Hepatocyte (in vitro differentiated cells): Measurements from ENCODE around the gene MIA. TPM values are rescaled to one million over a fixed set of nuclear protein-coding genes. Genes with fewer than 3 reads are reported as not detected.
A peak's percentile ranks its signal among the peaks of the same experiment; 100 is the strongest.

ENCODE experiments used
- DNase-seq: peaks from one replicate; pipeline ENCODE4 v3.0.0-alpha.2; 2016; ENCODE audit warnings: low spot score
- H2AFZ ChIP-seq: fragments of 200-600 bp; sonication (generic); 2 replicates; pipeline ENCODE4 v1.6.0; 2016; ENCODE audit warnings: antibody characterized with exemption, mild to moderate bottlenecking
- H3K27ac ChIP-seq: fragments of 200-600 bp; sonication (generic); 2 replicates; pipeline ENCODE4 v1.5.1; 2016; ENCODE audit warnings: mild to moderate bottlenecking
- H3K27me3 ChIP-seq: fragments of 200-600 bp; sonication (generic); 2 replicates; pipeline ENCODE4 v1.6.1; 2016
- H3K36me3 ChIP-seq: fragments of 200-600 bp; sonication (generic); replicated peaks from 2 replicates; pipeline ENCODE4 v1.5.1; 2016; ENCODE audit warnings: low read depth; ENCODE audit not compliant: insufficient read depth
- H3K4me1 ChIP-seq: fragments of 200-600 bp; sonication (generic); 2 replicates; pipeline ENCODE4 v1.5.1; 2016; ENCODE audit warnings: mild to moderate bottlenecking, moderate library complexity; ENCODE audit not compliant: insufficient read depth
- H3K4me2 ChIP-seq: fragments of 200-600 bp; sonication (generic); 2 replicates; pipeline ENCODE4 v1.6.0; 2016
- H3K4me3 ChIP-seq: fragments of 200-600 bp; sonication (generic); 2 replicates; pipeline ENCODE4 v1.5.1; 2016; ENCODE audit warnings: mild to moderate bottlenecking
- H3K79me2 ChIP-seq: fragments of 200-600 bp; sonication (generic); 2 replicates; pipeline ENCODE4 v1.6.0; 2017; ENCODE audit warnings: mild to moderate bottlenecking
- H3K9me2 ChIP-seq: fragments of 200-600 bp; sonication (generic); replicated peaks from 2 replicates; pipeline ENCODE4 v1.6.0; 2017; ENCODE audit warnings: mild to moderate bottlenecking; ENCODE audit not compliant: insufficient read depth
- H3K9me3 ChIP-seq: fragments of 200-600 bp; sonication (generic); 2 replicates; pipeline ENCODE4 v1.5.1; 2016; ENCODE audit warnings: low read depth, mild to moderate bottlenecking
- H4K20me1 ChIP-seq: fragments of 200-600 bp; sonication (generic); 2 replicates; pipeline ENCODE4 v1.6.0; 2016; ENCODE audit warnings: mild to moderate bottlenecking; ENCODE audit not compliant: insufficient read depth, poor library complexity, severe bottlenecking
- EZH2 ChIP-seq: fragments of 200-600 bp; sonication (generic); IDR thresholded peaks from 2 replicates; pipeline ENCODE4 v1.6.1; 2016; ENCODE audit warnings: antibody characterized with exemption, mild to moderate bottlenecking, borderline replicate concordance
- EZH2phosphoT487 ChIP-seq: fragments of 200-600 bp; sonication (generic); IDR thresholded peaks from one replicate; pipeline ENCODE4 v1.6.1; 2018; ENCODE audit warnings: antibody characterized with exemption, mild to moderate bottlenecking, low read depth, moderate library complexity; ENCODE audit not compliant: unreplicated experiment, severe bottlenecking
- WGBS: methylation state at CpG from one replicate; pipeline ENCODE4 v1.1.6; 2016; ENCODE audit warnings: low lambda C conversion rate; ENCODE audit errors: missing lambda C conversion rate; 5-methylcytosine and 5-hydroxymethylcytosine counted together
- polyA plus RNA-seq: library from polyadenylated mRNA; unstranded; fragments of >200 nt; fragmentation: Nextera tagmentation; extraction: Ambion mirVana; gene quantifications from 2 replicates; pipeline ENCODE4 v1.2.1, GENCODE V29; 2016
- total RNA-seq: library from RNA; depleted of rRNA; stranded (reverse); fragments of >200 nt; gene quantifications from 2 replicates; pipeline ENCODE4 v1.2.3, GENCODE V29; 2014
- TF ChIP-seq, protein P1 (sequence below): fragments of 200-600 bp; sonication (generic); IDR thresholded peaks from 2 replicates; pipeline ENCODE4 v1.5.1; 2016; ENCODE audit warnings: antibody characterized with exemption, mild to moderate bottlenecking; ENCODE audit not compliant: poor library complexity

The MIA gene
- total and polyA plus RNA-seq, 2 experiments from 2014 or later, result 0.86 TPM; not detected in 1

DNA sequence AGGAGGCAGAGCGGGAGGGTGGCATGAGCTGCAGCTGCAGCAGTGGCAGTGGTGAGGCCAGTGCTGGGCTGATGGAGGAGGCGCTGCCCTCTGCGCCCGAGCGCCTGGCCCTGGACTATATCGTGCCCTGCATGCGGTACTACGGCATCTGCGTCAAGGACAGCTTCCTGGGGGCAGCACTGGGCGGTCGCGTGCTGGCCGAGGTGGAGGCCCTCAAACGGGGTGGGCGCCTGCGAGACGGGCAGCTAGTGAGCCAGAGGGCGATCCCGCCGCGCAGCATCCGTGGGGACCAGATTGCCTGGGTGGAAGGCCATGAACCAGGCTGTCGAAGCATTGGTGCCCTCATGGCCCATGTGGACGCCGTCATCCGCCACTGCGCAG lies 25.7 kb downstream of the MIA start:
- H2AFZ ChIP-seq, result no peak overlapping the region
- peaks cover 60% of the 10 kb centered on the region for H4K20me1 ChIP-seq
- H3K9me3 ChIP-seq, result no peaks in the 10 kb centered on the region
- H3K4me3 ChIP-seq, result no peak overlapping the region
- 95% methylated on average over 27 of the region's 27 CpGs for WGBS
- H3K27me3 ChIP-seq, result no peaks in the 10 kb centered on the region
- no peak for DNase-seq
- no peaks in the 10 kb centered on the region for H3K36me3 ChIP-seq
- peaks cover 63% of the 10 kb centered on the region for H3K4me1 ChIP-seq
- TF ChIP-seq EZH2phosphoT487, result no peak
- TF ChIP-seq, protein P1, sequence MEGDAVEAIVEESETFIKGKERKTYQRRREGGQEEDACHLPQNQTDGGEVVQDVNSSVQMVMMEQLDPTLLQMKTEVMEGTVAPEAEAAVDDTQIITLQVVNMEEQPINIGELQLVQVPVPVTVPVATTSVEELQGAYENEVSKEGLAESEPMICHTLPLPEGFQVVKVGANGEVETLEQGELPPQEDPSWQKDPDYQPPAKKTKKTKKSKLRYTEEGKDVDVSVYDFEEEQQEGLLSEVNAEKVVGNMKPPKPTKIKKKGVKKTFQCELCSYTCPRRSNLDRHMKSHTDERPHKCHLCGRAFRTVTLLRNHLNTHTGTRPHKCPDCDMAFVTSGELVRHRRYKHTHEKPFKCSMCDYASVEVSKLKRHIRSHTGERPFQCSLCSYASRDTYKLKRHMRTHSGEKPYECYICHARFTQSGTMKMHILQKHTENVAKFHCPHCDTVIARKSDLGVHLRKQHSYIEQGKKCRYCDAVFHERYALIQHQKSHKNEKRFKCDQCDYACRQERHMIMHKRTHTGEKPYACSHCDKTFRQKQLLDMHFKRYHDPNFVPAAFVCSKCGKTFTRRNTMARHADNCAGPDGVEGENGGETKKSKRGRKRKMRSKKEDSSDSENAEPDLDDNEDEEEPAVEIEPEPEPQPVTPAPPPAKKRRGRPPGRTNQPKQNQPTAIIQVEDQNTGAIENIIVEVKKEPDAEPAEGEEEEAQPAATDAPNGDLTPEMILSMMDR, result no peak
- H3K27ac ChIP-seq, result no peak overlapping the region
- H3K9me2 ChIP-seq, result no peaks in the 10 kb centered on the region
- H3K4me2 ChIP-seq, result peak overlapping the region; percentile 98
- H3K79me2 ChIP-seq, result peaks cover 69% of the 10 kb centered on the region

DNA sequence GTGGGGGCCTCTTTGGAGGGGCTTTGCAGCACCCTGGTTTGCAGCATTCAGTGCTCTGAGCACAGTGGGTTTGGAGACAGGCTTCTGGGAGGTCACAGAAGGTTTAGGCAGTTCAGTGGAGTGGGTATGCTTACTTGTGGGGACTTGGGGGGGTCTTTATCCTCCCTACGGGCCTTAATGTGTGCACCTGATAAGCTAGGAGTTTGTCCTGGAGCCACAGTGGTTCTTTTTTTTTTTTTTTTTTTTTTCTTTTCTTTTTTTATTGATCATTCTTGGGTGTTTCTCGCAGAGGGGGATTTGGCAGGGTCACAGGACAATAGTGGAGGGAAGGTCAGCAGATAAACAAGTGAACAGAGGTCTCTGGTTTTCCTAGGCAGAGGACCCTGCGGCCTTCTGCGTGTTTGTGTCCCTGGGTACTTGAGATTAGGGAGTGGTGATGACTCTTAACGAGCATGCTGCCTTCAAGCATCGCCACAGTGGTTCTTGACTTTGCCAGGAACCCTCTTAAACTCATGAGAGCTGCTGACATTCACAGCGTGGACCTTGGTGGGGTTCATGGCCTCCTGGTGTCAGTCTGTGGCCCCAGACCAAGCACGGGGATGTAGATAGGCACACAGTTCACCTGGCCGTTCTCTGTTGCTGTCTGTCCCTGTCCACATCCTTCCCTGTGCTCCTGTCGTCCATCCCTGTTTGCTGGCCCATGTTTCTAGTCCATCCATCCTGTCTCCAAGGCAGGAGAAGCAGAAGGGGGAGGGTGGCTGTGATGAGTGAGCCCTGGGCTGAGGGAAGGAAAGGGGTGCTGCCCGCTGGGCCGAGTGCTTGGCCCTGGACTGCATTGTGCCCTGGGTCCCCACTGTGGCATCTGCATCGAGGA lies 26.3 kb downstream of the MIA start:
- peak overlapping the region; percentile 98 for H3K4me2 ChIP-seq
- no peaks in the 10 kb centered on the region for H3K9me2 ChIP-seq
- no peak overlapping the region for H3K4me3 ChIP-seq
- 67% methylated on average over 12 of the region's 13 CpGs for WGBS
- peak overlapping the region; percentile 28 for H3K27ac ChIP-seq
- no peaks in the 10 kb centered on the region for H3K36me3 ChIP-seq
- TF ChIP-seq EZH2, result no peak
- peaks cover 66% of the 10 kb centered on the region for H4K20me1 ChIP-seq
- DNase-seq, result no peak
- H3K9me3 ChIP-seq, result no peaks in the 10 kb centered on the region
- H3K4me1 ChIP-seq, result peaks cover 69% of the 10 kb centered on the region
- peaks cover 74% of the 10 kb centered on the region for H3K79me2 ChIP-seq
- H2AFZ ChIP-seq, result no peak overlapping the region
- H3K27me3 ChIP-seq, result no peaks in the 10 kb centered on the region

DNA sequence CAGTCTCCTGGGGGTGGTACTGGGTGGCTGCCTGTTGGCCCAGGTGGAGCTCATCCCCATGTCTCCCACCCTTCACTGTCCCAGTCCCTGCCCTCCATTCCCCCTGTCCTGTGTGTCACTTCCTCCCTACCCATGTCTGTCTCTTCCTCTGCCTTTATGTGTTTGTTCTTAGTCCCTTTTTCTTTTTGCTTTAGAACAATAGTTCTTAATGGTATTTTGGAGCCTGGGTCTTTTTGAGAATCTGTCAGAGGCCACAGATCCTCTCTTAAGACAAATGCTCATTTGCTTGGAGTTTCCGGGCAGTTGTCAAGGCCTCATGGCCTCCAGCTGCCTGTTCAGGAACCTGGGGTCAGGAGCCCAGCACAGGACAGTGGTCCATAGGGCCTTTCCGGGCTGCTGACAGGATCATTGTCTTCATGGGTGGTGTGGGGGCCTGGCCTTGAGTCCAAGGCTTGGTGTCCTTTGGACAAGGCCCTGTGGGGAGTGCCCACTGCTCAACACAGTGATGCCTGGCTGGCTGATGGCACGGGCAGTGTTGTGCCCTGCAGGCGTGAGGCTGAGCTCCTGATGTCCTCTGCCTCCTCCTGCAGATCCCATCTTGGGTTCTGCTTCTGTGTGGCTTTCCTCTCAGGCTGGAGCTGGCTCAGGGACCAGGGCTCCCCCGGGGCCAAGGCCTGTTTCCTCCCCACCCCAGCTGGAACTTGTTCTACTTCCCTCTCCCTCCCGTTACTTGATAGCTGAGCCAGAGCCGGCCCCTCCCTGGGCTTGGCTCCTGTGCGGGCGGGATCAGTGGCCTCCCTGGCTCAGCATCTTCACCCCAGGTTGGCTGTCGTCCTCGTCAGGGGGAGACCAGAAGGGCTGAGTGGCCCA lies 27.2 kb downstream of the MIA start:
- TF ChIP-seq, protein P1, result no peak
- TF ChIP-seq EZH2phosphoT487, result no peak
- no peak for TF ChIP-seq EZH2
- Histone ChIP-seq H3K4me3 (no peak overlapping the region), H2AFZ (no peak overlapping the region), H4K20me1 (peaks cover 70% of the 10 kb centered on the region), H3K4me2 (peak overlapping the region; percentile 98), H3K36me3 (no peaks in the 10 kb centered on the region), H3K4me1 (peaks cover 67% of the 10 kb centered on the region), H3K27ac (peak overlapping the region; percentile 76), H3K79me2 (peaks cover 80% of the 10 kb centered on the region), H3K9me3 (no peaks in the 10 kb centered on the region), H3K9me2 (no peaks in the 10 kb centered on the region), H3K27me3 (no peaks in the 10 kb centered on the region)
- DNase-seq, result no peak
- WGBS, result 53% methylated on average over 11 of the region's 11 CpGs
